Large intestine (tissue), 3 donors: ENCODE data around the gene OPA3. TPM values are rescaled to one million over a fixed set of nuclear protein-coding genes. Genes with fewer than 3 reads are reported as not detected.

Source experiments
- DNase-seq, 2 donors: peaks; one replicate each; pipeline versions ENCODE4 v3.0.0 to v3.0.0-alpha.2; 2013
- H3K27ac ChIP-seq: one replicate; pipeline ENCODE4 v1.5.1; 2013; ENCODE audit warnings: low read length
- H3K27me3 ChIP-seq: 2 replicates; pipeline ENCODE4 v1.6.1; 2013; ENCODE audit warnings: low read length; ENCODE audit not compliant: control insufficient read depth, insufficient read depth
- H3K36me3 ChIP-seq: 2 replicates; pipeline ENCODE4 v1.6.1; 2013; ENCODE audit warnings: low read length; ENCODE audit not compliant: control insufficient read depth, insufficient read depth
- H3K4me1 ChIP-seq: one replicate; pipeline ENCODE4 v1.6.1; 2013; ENCODE audit warnings: low read length; ENCODE audit not compliant: control insufficient read depth, insufficient read depth
- H3K4me3 ChIP-seq: one replicate; pipeline ENCODE4 v1.5.1; 2013; ENCODE audit warnings: low read length
- H3K9me3 ChIP-seq: one replicate; pipeline ENCODE4 v1.6.1; 2013; ENCODE audit warnings: mild to moderate bottlenecking, low read depth, low read length, moderate library complexity; ENCODE audit not compliant: control insufficient read depth
- WGBS: methylation state at CpG from one replicate; pipeline ENCODE4 v1.1.5; 2013; ENCODE audit warnings: low lambda C conversion rate; ENCODE audit not compliant: insufficient coverage; 5-methylcytosine and 5-hydroxymethylcytosine counted together
- polyA plus RNA-seq: library from polyadenylated mRNA; unstranded; fragments of 120-200 nt; gene quantifications from one replicate; pipeline ENCODE4 v1.2.1, GENCODE V29; 2013

The OPA3 gene
- polyA plus RNA-seq, 1 donor: 8.7 TPM

DNA sequence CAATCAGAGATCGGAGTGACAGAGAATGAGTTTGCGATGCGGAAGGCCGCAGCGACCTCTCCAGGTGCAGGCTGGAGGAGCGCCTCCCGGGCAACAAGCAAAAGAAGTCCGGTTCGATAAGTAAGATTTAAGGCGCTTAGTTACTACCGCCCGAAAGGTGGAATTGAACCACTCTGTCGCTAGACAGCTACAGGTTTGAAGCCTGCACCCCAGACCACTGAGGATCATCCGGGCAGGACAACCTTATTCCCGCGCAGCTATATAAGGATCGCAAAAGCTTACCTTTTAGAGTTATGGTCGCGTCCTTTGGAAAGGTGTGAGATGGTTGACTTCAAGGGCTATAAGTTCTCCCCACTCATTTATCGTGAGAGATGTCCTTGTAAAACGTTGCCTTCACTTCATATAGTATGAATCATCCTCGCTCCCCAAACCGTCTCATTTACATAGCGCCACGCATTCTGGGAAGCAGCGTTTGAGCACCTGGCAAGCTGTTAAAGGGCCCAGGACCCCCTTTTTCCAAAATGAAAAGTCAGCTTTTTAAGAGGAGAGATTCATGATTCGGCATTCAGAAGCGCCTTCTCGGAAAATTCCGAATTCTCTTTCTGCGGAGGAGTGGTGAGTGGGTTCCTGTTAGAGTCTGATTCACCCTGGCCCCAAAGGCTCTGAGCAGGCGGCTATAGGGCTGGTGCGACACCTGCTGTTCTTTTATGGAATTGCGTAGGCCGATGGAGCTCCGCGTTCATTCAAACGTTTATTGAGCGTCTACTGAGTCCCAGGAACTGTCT lies 106.0 kb downstream of the OPA3 start:
- H3K9me3 ChIP-seq: no peaks in the 10 kb centered on the region
- DNase-seq: peak; percentile 91 to 93
- no peaks in the 10 kb centered on the region for H3K36me3 ChIP-seq
- peak overlapping the region; percentile 93 for H3K27ac ChIP-seq
- H3K27me3 ChIP-seq: peaks cover 28% of the 10 kb centered on the region
- WGBS: no CpG with 5 or more reads among the region's 39 CpGs
- peak overlapping the region; percentile 52 for H3K4me3 ChIP-seq
- peaks cover 6% of the 10 kb centered on the region for H3K4me1 ChIP-seq

DNA sequence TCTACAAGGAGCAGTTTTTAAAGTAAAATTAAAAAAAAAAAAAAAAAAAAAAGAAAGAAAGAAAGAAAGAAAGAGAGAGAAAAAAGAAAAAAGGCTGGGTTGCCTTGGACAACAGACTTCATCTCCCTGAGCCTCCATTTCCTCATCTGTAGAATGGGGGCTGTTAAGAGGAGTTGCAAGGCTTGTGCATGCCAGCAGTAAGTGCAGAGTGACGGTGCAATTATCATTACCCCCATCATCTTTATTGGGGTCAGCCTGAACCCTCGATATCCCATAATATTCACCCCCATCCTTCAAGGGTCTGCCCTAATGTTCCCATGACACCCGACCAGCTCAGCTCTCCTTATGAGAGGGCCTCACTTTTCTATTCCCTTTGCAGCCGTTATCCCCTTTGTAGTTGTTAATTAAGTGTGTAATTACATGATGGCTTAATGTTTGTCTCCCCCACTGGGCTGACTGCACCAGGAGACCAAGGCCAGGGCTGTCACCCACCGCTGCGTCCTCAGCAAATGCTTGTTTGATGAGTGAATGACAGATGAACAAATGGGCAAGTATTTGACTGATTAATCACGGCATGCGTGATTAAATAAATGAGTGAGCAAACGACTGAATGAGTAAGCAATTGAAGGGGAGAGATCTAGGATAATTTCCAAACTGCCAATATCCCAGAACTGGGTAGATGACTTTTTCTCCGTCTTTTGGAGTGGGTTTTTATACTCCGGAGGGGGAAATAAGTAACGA lies 106.7 kb downstream of the OPA3 start:
- Histone ChIP-seq H3K4me1 (peaks cover 6% of the 10 kb centered on the region), H3K27me3 (peaks cover 36% of the 10 kb centered on the region), H3K36me3 (no peaks in the 10 kb centered on the region), H3K4me3 (peak overlapping the region; percentile 52), H3K27ac (peak overlapping the region; percentile 93), H3K9me3 (no peaks in the 10 kb centered on the region)
- WGBS: 11% methylated on average over 5 of the region's 12 CpGs
- peak in 1 of 2 donors; percentile 35 for DNase-seq

Other genes with a start within 250 kb of the OPA3 start
- gene KLC3, start 244.1 kb downstream of the OPA3 start, polyA plus RNA-seq: 0.04 TPM
- gene ERCC2, start 214.2 kb downstream of the OPA3 start, polyA plus RNA-seq: 18.2 TPM
- gene PPP1R13L, start 179.7 kb downstream of the OPA3 start, polyA plus RNA-seq: 11.0 TPM
- 4.1 TPM for gene POLR1G, start 178.2 kb downstream of the OPA3 start, polyA plus RNA-seq
- gene ERCC1, start 160.9 kb downstream of the OPA3 start, polyA plus RNA-seq: 66.3 TPM
- gene FOSB, start 116.8 kb downstream of the OPA3 start, polyA plus RNA-seq: 250 TPM
- gene RTN2, start 87.8 kb downstream of the OPA3 start, polyA plus RNA-seq: 6.9 TPM
- gene PPM1N, start 86.4 kb downstream of the OPA3 start, polyA plus RNA-seq: 1.0 TPM
- 60.4 TPM for gene VASP, start 77.3 kb downstream of the OPA3 start, polyA plus RNA-seq
- 0.66 TPM for gene GPR4, start 17.4 kb upstream of the OPA3 start, polyA plus RNA-seq
- gene EML2, start 54.6 kb upstream of the OPA3 start, polyA plus RNA-seq: 24.4 TPM
- 8.1 TPM for gene GIPR, start 83.4 kb upstream of the OPA3 start, polyA plus RNA-seq
- 249 TPM for gene SNRPD2, start 107.2 kb upstream of the OPA3 start, polyA plus RNA-seq
- gene QPCTL, start 107.9 kb upstream of the OPA3 start, polyA plus RNA-seq: 8.1 TPM
- gene FBXO46, start 146.1 kb upstream of the OPA3 start, polyA plus RNA-seq: 13.9 TPM
- not detected for gene MEIOSIN, start 148.6 kb upstream of the OPA3 start, polyA plus RNA-seq
- gene SIX5, start 184.4 kb upstream of the OPA3 start, polyA plus RNA-seq: 9.3 TPM
- gene DMPK, start 197.7 kb upstream of the OPA3 start, polyA plus RNA-seq: 49.4 TPM
- 24.4 TPM for gene DMWD, start 208.0 kb upstream of the OPA3 start, polyA plus RNA-seq
- gene RSPH6A, start 230.5 kb upstream of the OPA3 start, polyA plus RNA-seq: 0.01 TPM